HG03565 (cell line): ENCODE measurements around the gene CYTH1.

Experiments used
- ATAC-seq: cut with Tn5 transposase; IDR thresholded peaks from one replicate; pipeline ENCODE4 v1.9.1; 2021; ENCODE audit warnings: mild to moderate bottlenecking, moderate library complexity; ENCODE audit not compliant: unreplicated experiment

The CYTH1 gene

GRCh38 chr17:78658281-78658785 lies 123.7 kb downstream of the CYTH1 start:
- no peak for ATAC-seq

DNA sequence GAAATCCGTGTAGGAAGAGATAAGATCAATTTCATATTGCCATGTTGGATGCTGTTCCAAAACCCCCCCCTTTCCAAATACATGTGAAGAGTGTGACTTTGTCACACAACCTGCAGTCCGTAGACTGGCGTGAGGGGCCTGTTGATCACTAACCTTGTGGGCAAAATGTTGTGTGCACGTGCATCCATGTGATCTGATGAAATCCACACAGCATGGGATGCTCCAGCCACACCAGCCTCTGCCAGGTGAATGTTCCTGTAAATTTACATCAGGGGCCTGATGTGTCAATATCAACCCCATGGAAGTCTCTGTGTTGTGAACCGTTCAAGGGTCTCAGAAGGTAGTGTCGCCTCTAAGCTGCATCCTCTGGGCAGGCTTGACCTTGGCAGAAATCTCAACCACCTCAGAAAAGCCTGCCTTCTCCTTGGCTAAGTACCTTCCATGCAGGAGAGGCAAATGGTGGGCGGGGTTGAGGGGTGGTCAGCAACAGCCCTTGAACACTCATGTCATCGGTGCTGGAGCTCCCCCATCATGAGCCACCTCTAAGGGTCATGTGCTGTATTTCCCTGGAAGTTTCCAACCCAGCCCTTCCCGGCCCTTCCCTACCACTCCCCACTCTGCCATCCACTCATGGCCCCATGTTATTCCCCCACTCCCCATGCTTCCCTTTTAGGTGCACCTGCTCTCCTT lies 126.7 kb downstream of the CYTH1 start:
- no peak for ATAC-seq

- ATAC-seq: no peak
These were observed 127.7 kb downstream of the CYTH1 start for GRCh38 chr17:78654325-78654724.

GRCh38 chr17:78653382-78653781 lies 128.7 kb downstream of the CYTH1 start:
- ATAC-seq: no peak

DNA sequence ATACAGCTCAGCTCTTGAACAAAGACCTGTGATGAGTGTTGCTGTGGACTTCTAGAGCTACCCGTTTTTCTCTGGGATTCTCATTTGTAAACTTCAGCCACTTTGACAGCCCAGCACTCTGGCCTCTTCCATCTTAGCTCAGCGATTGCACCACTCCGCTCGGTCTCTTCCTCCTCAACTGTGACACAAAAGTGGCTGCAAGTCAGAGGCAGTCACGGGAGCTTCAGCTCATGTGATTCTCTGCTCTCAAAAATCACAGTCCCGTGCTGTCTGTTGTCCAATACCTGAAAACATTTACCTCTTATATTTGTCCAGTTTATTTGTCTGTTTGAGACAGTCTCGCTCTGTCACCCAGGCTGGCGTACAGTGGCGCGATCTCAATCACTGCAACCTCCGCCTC lies 129.2 kb downstream of the CYTH1 start:
- no peak for ATAC-seq

DNA sequence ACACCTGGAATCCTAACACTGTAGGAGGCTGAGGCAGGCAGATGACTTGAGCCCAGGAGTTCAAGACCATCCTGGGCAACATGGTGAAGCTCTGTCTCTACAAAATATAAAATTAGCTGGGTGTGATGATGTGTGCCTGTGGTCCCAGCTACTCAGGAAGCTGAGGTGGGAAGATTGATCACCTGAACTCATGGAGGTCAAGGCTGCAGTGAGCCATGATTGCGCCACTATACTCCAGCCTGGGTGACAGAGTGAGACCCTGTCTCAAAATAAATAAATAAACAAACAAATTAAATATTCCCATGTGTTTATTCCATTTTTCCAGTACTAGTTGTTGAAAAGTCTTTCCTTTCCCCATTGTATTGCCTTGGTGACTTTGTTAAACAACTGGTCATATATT lies 130.0 kb downstream of the CYTH1 start:
- no peak for ATAC-seq

DNA sequence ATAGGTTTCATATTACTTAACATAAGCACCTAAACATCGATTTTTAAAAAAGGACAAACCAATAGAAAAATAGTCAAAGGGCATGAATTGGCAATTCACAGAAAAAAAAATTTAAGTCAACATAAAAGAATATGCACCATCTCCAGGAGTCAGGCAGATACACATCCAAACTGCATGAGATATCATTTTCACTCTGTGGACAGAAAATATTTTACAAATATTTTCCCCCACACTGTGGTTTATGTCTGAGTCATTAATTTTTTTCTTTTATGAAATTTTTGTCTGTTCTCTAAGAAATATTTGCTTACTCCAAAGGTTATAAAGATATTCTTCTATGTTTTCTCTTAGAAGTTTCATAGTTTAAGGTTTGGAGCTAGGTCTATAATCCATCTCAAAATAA lies 130.5 kb downstream of the CYTH1 start:
- ATAC-seq: no peak

GRCh38 chr17:78650093-78650715 lies 131.9 kb downstream of the CYTH1 start:
- no peak for ATAC-seq

- no peak for ATAC-seq
These were observed 133.8 kb downstream of the CYTH1 start for GRCh38 chr17:78648293-78648692.

GRCh38 chr17:78647032-78647431 lies 135.0 kb downstream of the CYTH1 start:
- ATAC-seq: no peak

DNA sequence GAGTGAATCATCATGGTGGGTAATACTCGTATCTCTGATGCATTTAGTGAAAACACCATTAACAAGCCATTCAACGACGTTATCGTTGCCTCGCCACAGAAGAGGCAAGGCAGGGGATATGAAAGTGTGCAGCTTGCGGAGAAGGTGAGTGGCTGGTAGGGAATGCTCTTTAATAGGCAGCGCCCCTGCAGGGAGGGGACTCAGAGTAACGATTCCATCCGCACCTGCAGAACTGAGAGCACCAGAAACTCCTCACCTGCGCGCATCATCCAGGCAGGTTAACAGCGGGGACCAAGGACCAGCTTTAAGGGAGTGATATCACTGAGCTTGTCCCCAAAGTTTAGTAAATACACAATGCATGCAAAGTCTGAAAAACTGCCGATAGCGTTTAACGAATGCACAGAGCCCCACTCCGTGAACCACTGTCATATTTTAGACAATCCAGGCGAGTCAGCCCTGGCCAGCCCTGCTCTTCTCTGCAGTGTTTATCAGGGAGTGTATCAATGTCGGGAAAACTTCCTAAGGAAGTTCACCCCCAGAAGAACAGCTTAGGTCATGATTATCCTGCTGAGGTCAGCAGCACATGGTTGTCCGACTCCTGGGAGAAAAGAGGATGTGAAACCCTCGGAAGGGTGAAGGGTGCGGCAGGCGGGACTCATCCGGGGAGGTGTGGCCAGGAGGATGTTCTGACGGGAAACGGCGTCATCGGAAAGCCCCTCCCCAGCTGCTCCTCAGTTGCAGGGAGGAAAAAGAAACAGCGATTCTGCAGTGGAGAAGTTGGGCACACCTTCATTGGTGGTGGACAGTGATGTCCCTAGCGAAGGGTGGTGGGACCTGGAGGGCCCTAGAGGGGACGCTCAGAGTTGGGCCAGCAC lies 136.4 kb downstream of the CYTH1 start:
- ATAC-seq: no peak

- no peak for ATAC-seq
These were observed 137.1 kb downstream of the CYTH1 start for GRCh38 chr17:78644931-78645351.

DNA sequence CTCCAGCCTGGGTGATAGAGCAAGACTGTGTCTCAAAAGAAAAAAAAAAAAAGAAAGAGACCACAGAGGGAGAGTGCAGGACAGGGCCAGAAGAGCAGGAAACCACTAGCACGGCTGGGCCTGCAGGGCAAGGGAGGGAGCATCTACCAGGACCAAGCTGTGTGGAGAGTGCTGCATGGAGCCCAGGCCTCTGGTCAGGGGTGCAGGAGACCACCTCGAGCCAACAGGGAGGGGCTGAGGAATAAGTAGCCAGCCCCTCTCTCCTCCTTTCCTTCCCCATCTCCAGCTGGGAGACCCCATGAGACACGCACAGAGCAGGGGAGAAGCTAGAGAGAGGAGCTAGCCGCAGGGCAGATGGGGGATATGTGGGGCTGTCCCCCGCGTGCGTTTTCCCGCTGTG lies 137.8 kb downstream of the CYTH1 start:
- no peak for ATAC-seq

DNA sequence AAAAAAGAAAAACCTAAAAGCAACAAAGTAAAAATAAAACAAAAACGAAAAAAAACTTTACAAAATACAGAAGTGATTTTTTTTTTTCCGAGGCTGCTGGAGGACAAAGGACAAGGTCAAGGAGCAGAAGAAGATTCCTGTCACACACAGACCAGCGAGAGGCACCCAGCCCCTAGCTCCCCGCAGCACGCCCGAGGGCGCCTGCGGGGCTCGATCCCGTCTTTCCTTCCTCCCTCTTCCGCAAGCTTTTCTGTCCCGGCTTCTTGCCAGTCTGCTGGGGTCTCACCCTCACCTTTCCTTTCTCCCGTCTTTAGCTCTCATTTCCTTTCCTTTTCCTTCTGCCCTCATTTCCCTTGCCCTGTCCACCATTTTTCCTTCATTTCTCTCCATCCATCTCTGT lies 138.7 kb downstream of the CYTH1 start:
- ATAC-seq: no peak

DNA sequence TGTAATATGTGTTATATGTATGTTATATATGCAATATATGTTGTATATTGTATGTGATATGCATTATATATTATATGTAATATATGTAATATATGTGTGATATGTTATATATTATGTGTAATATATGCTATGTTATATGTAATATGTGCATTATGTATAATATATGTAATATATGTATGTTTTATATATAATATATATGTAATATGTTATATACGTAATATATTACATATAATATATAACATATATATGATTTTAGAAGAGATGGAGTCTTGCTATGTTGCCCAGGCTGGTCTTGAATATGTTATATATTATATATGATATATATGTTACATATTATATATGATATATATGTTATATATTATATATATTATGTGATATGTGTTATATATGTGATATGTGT lies 139.4 kb downstream of the CYTH1 start:
- no peak for ATAC-seq

DNA sequence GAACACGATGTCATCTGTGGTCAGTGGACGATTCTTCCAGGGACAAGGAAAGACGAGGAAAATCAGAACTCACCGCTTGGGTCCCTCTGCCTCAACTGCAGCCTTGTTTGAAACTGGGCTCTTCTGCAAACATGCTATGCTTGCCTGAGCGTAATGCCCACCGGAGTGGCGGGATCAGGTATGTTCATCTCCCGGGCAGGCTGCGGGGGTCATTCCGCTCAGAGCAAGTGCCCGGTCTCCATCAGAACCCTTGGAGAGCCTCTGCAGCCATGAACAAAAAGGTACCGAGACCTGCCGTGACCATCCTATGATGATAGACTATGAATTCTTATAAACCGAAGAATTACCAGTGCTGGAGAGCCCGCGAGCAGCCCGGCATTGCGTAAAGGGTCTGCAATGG lies 140.4 kb downstream of the CYTH1 start:
- ATAC-seq: no peak

DNA sequence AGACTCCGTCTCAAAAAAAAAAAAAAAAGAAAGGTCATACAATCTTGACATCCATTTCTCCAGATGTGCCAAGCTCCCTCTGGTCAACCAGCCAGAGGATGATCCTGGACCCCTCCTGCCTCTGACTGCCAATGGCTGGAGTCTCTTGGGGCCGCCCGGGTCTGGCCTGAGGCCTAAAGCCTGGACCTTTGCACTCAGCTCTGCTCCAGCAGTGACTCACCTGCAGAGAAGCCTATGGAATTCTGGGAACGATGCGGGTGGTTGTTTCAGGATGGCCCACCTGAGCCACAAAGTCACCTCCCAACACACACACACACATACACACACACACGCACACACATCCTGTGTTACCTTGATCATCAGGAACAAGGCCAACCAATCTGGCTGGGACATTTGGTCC lies 140.8 kb downstream of the CYTH1 start:
- no peak for ATAC-seq

- ATAC-seq: no peak
These were observed 141.4 kb downstream of the CYTH1 start for GRCh38 chr17:78640700-78641099.

DNA sequence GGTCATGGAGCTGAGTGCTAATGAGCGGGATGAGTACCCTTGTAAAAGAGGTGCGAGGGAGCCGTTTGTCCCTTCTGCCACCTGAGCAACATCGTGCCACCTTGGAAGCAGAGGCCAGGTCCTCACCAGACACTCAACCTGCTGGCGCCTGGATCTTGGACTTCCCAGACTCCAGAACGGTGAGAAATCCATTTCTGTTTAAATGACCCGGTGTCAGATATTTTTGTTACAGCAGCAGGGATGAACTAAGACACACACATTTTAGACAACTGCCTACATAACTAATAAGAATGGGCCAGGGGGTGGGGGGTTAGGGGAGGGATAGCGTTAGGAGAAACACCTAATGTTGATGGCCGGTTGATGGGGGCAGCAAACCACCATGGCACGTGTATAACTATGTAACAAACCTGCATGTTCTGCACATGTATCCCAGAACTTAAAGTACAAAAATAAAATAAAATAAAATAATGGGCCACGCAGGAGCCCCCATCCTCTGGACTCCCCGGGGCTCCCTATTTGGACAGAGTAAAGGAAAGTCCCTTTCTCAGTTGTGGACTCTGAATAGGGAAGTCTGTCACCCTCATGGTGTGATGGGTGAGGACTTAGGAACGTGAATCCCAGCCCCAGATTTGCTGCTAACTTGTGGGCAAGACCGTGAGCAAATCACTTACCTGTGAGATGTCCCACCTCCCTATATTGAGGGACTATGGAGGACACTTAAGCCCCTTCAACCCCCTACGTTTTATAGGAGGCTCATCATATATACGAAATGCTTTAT lies 144.2 kb downstream of the CYTH1 start:
- ATAC-seq: no peak

DNA sequence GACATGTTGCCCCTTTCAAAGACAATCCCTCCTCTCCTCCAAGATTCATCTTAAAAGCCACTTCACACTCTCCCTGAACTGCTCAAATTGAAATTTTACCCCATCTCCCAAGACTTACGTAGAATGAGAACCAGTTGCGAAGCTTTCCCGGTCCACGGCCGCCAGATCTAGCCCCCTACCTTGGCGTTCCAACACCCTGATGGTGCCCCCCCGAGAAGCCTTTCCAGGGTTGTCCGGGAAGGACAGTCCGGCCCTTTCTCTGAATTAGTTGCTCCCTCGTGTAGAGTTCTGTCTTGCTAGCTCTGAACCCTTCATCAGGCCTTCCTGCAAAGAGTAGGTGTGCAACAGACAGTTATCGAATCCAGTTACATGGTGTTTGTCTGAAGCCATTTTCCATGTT lies 144.9 kb downstream of the CYTH1 start:
- ATAC-seq: no peak

DNA sequence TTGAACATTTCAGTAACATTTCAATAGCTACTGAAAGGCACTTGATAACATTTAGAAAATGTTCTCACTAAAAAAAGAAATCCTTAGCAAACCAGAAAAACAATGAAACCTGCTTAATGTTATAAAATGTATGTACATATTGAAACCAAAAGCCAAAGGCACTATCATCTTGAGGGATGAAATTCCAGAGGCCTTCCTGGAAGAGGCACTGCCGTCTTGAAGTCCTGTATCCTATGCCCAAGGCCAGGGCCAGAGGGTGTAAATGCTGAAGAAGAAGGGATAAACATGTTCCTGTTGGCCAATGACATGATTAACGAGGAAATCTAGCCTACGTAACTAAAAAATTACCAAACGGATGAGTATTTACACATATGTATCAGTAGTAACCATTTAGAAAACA lies 147.9 kb downstream of the CYTH1 start:
- no peak for ATAC-seq
